ENCODE data around the gene ASCL3.
"Not testable (repeated sequence)": the region's sequence is repeated elsewhere in the genome, so short reads cannot be mapped to it uniquely, and the experiment has no call there.

ASCL3 gene, protein sequence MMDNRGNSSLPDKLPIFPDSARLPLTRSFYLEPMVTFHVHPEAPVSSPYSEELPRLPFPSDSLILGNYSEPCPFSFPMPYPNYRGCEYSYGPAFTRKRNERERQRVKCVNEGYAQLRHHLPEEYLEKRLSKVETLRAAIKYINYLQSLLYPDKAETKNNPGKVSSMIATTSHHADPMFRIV

DNA sequence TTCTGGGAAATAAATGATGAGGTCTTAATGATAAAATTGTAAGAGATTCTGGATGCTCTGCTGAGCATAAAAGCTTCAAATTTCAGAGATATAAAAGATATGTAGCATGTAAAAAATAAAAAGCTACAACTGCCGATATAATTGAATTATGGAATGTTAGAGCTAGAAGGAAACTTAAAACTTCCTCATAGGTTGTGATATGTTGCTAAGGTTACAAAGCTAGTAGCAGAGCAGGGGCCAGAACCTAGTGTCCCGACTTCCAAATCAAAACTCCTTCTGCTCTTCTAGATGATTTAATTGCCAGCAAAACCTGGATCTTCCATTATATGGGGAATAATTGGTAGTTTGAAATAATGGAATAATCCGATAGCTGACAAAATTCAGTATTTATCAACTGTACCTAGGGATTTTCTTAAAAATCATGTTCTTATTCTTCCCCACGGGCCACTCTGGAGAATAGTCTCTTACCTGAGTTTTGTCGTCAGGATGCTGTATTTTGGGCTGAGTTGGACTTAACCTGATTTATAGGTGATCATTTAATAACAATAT, at the start of gene ASCL3:
Gene ASCL3, minus strand, starts transcription at position 499 of the 549 bp plus-strand sequence. CDS start 4,855 bp downstream, outside the sequence.
- no peak for FAIRE-seq
- DNase-seq (ENCODE audit: insufficient read length, low spot score): no peak

GRCh38 chr11:8989453-8989852, 46.6 kb upstream of the ASCL3 start:
- FAIRE-seq (no peak), DNase-seq (ENCODE audit: insufficient read length, low spot score) (peak; percentile 28)

GRCh38 chr11:8988329-8989234, 45.8 kb upstream of the ASCL3 start:
- FAIRE-seq: no peak

DNA sequence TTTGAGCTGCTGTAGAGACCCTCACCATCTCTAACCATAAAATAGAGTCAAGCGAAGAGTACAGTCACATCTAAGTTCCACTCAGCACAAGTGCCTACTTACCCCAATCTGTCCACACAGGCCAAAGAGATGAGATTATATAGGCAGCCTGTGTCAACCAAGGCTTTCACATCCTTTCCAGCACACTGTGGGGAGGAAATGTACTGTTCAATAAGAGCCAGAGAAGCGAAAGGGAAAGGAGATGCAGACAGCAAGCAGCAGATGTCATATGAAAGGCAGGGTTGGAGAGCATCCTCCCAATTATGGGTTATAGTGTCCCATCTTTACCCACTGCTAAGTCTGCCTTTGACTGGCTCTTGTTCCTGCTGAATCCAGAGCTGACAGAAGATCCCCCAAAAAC, 44.6 kb upstream of the ASCL3 start:
- FAIRE-seq (no peak), DNase-seq (ENCODE audit: insufficient read length, low spot score) (no peak)

More at GRCh38 chr11:8988329-8989234, 45.8 kb upstream of the ASCL3 start:
- peak; percentile 38 for DNase-seq (ENCODE audit: insufficient read length, low spot score)

- DNase-seq (ENCODE audit: insufficient read length, low spot score); FAIRE-seq: not testable (repeated sequence)
These were observed 44.0 kb upstream of the ASCL3 start for GRCh38 chr11:8986772-8987171.

DNA sequence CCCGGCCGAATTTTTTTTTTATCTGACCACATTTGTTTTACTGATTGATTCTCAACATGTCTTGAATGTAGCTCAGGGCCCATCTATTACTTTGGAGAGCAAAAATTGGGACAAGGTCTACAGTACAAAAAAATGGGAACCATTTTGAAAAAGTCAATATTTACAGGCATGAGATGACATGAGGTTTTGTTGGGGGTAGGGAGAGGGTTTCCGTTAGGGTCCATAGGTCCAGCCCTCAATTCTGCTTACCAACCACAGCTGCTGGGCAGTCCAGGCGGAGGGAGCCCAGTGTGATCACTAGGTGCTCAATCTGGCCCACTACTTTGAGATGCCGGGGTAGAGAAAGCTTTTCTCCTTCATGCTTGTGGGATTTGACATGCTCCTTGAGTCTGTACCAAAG, 42.6 kb upstream of the ASCL3 start:
- FAIRE-seq: no peak
- no peak for DNase-seq (ENCODE audit: insufficient read length, low spot score)

DNA sequence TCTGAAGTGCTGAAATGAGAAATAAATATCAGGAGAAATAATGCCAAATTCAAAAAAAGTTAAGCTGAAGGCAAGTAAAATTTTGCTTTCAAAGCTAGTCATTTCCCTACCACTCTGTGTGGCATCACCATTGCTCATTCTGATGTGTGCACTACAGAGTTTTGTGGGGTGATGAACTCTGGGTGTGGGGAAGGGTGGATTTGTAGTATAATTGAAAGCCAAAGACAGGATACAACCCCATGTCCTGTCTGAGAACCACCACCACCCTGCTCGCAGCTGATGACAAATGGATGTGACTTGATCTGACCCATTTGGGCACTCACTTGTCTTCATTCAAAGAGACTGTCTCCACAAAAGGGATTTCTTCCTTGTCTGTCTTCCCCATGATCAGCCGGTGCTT, 40.7 kb upstream of the ASCL3 start:
- DNase-seq (ENCODE audit: insufficient read length, low spot score) (no peak), FAIRE-seq (no peak)

GRCh38 chr11:8980485-8980884, 37.7 kb upstream of the ASCL3 start:
- DNase-seq (ENCODE audit: insufficient read length, low spot score) (no peak), FAIRE-seq (no peak)

- not testable (repeated sequence) for FAIRE-seq; DNase-seq (ENCODE audit: insufficient read length, low spot score)
These were observed 36.5 kb upstream of the ASCL3 start for GRCh38 chr11:8979365-8979764.

- no peak for DNase-seq (ENCODE audit: insufficient read length, low spot score)
- no peak for FAIRE-seq
These were observed 30.3 kb upstream of the ASCL3 start for GRCh38 chr11:8973121-8973520.

DNA sequence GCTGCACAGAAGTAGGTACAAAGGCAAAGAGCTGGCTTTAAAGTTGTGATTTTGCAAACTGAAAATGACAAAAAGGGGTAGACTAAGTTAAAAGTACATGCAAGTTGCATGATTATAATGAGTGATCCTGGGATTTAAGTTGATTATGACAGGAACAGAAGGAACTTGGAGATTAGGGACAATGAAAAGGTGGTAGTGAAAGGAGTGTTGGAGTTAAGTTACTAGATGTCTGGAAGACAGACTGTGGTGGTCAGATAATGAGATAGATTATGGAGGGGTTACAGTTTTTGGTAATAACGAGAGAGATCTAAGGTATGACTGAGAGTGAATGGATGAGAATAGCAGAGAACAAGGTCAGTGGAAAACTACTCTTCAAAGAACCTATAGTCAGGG, 29.1 kb upstream of the ASCL3 start:
- no peak for DNase-seq (ENCODE audit: insufficient read length, low spot score)

GRCh38 chr11:8971196-8971923, 28.5 kb upstream of the ASCL3 start:
- no peak for DNase-seq (ENCODE audit: insufficient read length, low spot score)
- no peak for FAIRE-seq

More for the DNA sequence above, 29.1 kb upstream of the ASCL3 start:
- no peak for FAIRE-seq

DNA sequence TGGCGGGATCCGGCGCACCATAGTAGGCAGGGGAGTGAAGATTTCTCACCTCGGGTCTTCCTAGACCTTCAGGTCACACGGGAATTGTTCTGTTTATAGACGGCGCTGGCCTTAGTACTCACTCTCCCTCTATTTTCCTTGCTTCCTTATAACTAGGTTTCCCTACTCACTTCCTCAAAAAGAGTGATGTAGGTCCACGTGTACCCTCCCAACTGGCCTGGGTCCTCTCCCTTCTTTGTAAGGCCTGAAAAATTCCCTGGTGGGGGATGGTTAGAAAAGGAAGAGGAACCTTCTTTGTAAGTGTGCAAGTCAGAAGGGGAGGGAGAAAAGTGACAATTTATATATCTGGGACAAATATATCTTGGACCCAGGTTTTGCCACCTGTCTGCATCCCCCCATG, 24.4 kb upstream of the ASCL3 start:
- FAIRE-seq: no peak

GRCh38 chr11:8964324-8965320, 21.8 kb upstream of the ASCL3 start, which contains the start of gene TMEM9B:
TMEM9B (minus strand) TSS chr11:8964442; CDS start chr11:8964313, 129 bp downstream.
- peak; percentile 84 for FAIRE-seq

More for the DNA sequence above, 24.4 kb upstream of the ASCL3 start:
- no peak for DNase-seq (ENCODE audit: insufficient read length, low spot score)

DNA sequence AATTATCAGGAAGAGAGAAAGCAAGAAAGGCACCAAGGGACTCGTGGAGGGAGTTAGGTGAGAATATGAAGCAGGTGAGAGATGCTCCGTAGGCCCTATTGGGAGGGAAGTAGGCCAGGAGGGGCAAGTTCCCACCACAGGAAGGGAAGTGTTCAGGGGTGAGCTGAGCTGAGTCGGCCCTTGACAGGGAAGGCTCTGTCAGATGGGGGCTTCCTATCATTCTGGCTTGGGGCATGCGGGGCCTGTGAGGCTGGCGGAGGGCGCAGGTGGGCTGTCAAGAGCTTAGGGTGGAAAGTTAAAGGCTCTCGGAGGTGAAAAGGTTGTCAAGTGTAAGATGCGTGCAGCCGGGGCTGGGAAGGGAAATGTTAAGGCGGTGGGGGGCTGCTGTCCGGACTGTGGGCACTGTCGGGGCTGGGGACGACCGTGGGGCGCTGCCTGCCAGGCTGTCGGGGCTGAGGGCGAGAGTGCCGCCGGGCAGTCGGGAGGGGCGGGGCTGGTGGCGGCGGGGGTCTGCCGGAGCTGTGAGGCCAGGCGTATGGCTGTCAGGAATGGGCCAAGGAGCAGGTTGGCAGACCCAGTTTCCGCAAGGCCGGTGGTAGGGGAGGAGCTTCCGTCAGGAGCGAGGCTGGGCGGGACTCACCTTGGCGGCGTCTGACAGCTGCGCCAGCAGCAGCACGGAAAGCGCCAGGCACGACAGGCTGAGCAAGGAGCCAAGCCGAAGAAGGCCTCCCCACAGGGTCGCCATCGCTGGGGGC, 20.9 kb upstream of the ASCL3 start:
- peak; percentile 44 for FAIRE-seq
- DNase-seq (ENCODE audit: insufficient read length, low spot score): peak; percentile 81

More at GRCh38 chr11:8964324-8965320, 21.8 kb upstream of the ASCL3 start, which contains the start of gene TMEM9B:
- DNase-seq (ENCODE audit: insufficient read length, low spot score): peak; percentile 91

DNA sequence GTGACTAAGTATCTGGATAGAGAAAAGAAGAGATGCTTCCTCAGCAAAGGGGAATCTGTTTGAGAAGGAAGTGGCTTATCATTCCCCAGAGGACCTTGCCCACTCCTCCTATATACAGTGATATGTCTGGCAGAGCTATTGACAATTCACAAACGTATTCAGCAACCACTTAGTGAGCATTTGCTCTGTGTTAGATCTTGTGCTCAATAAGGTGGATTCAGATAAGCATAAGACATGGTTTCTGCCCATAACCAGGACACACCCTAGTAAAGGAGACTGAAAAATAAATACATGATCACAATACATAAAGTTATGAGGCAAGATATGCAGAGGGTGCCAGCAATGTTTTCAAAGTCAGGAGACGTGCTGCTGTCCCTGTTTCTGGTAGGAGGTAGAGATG, 20.0 kb upstream of the ASCL3 start:
- no peak for FAIRE-seq
- DNase-seq (ENCODE audit: insufficient read length, low spot score): no peak

DNA sequence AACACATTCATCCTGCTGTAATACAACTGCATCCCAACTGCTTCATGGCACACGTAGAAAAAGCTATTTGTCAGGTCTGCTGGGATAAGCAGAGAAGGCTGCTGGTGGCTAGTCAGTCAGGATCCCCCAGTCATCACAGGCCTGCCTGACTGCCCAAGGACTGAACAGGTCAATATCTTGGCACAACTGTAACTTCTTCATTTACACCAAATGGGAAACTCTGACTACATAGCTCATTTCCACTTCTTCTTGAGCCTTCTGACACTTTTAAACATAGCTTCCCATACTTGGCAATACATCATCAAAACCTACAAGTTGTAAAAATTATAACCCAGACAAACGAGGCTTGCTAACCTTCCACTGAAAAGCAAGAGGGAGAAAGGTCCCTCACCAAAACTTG, 18.6 kb upstream of the ASCL3 start:
- FAIRE-seq (no peak), DNase-seq (ENCODE audit: insufficient read length, low spot score) (no peak)

DNA sequence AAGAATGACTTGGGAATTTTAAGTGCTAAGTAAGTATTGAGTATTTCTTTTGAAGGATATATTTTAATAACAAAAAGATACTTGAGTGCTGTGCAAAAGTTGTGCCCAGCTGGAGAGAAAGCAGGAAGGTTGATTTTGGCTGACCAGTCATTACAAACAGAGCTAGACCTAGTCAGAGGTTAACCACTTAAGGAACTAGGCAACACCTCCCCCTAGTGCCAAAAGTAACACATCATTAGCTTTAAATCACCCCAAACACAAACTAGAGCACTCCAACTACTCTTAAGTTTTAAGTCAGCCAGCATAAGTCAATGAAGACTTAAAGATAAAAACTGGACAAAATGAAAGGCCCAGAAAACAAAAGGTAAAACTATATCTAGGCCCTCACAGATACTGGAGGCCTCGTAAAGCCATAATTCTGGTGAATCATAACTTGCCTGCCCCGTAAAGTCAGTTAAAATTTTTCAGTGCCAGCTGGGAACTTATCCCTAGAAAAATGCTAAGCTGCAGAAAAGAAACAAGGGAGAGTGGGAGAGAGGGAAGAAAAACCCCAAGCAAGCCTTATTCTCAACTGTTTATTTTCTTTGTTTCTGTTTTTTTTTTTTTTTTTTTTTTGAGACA, 16.8 kb upstream of the ASCL3 start:
- no peak for FAIRE-seq
- peak; percentile 81 for DNase-seq (ENCODE audit: insufficient read length, low spot score)
